WTC11 (cell line): ENCODE measurements around the gene ALK. TPM values are rescaled to one million over a fixed set of nuclear protein-coding genes. Genes with fewer than 3 reads are reported as not detected.
A peak's percentile ranks its signal among the peaks of the same experiment; 100 is the strongest.

ENCODE experiments used
- ATAC-seq: fragments of 200-7000 bp; cut with Tn5 transposase; 2 replicates; pipeline ENCODE4 v1.10.0; 2021; ENCODE audit warnings: mild to moderate bottlenecking, moderate library complexity
- CTCF ChIA-PET: fragments of 300-600 bp; sonication (Branson Sonifier 250); formaldehyde crosslinking; loops from one replicate; lab custom pipeline; 2021; ENCODE audit warnings: antibody characterized with exemption; lab: Charles Lee
- POLR2A ChIA-PET: fragments of 350-600 bp; sonication (Branson Sonifier 250); formaldehyde crosslinking; loops from one replicate; lab custom pipeline; 2021; ENCODE audit warnings: antibody characterized with exemption; lab: Charles Lee
- DNase-seq: peaks from one replicate; pipeline ENCODE4 v3.0.0; 2021; ENCODE audit warnings: low spot score
- H3K27ac Mint-ChIP-seq: 2 replicates; pipeline ENCODE4 v1.8.0; 2021; ENCODE audit warnings: mixed read lengths
- H3K27me3 Mint-ChIP-seq: 2 replicates; pipeline ENCODE4 v1.8.0; 2021; ENCODE audit warnings: low read depth, mild to moderate bottlenecking, moderate library complexity, mixed read lengths
- H3K36me3 Mint-ChIP-seq: 2 replicates; pipeline ENCODE4 v1.8.0; 2021; ENCODE audit warnings: mixed read lengths
- H3K4me1 Mint-ChIP-seq: 2 replicates; pipeline ENCODE4 v1.8.0; 2022; ENCODE audit warnings: mixed read lengths
- H3K4me3 Mint-ChIP-seq: 2 replicates; pipeline ENCODE4 v1.8.0; 2021; ENCODE audit warnings: mild to moderate bottlenecking, moderate library complexity, mixed read lengths
- H3K9me3 Mint-ChIP-seq: 2 replicates; pipeline ENCODE4 v1.8.0; 2021; ENCODE audit warnings: mixed read lengths
- AFF4 ChIP-seq: sonication (generic); formaldehyde crosslinking; IDR thresholded peaks from 2 replicates; pipeline ENCODE4 v1.8.1; 2023; ENCODE audit warnings: mild to moderate bottlenecking, missing genetic modification reagents, borderline replicate concordance
- ATF6 ChIP-seq: sonication (generic); formaldehyde crosslinking; IDR thresholded peaks from 2 replicates; pipeline ENCODE4 v1.8.1; 2023; ENCODE audit warnings: mild to moderate bottlenecking, missing genetic modification reagents
- ELF4 ChIP-seq: sonication (generic); formaldehyde crosslinking; IDR thresholded peaks from 2 replicates; pipeline ENCODE4 v1.8.1; 2022; ENCODE audit warnings: low read depth, mild to moderate bottlenecking, moderate library complexity, missing genetic modification reagents
- FOXK1 ChIP-seq: sonication (generic); formaldehyde crosslinking; IDR thresholded peaks from 2 replicates; pipeline ENCODE4 v1.8.0; 2022; ENCODE audit warnings: mild to moderate bottlenecking, moderate library complexity, missing genetic modification reagents
- FOXP1 ChIP-seq: sonication (generic); formaldehyde crosslinking; IDR thresholded peaks from 2 replicates; pipeline ENCODE4 v1.8.0; 2022; ENCODE audit warnings: missing genetic modification reagents, mild to moderate bottlenecking, moderate library complexity, borderline replicate concordance
- GRHL2 ChIP-seq: fragments of 250-450 bp; sonication (Bioruptor Pico); IDR thresholded peaks from 2 replicates; pipeline ENCODE4 v1.8.0; 2022; ENCODE audit warnings: mild to moderate bottlenecking, moderate library complexity; ENCODE audit not compliant: insufficient replicate concordance, severe bottlenecking
- HMGA2 ChIP-seq: fragments of 250-450 bp; sonication (Bioruptor Pico); IDR thresholded peaks from 2 replicates; pipeline ENCODE4 v1.4.0; 2021; ENCODE audit warnings: mild to moderate bottlenecking, moderate library complexity
- IRF2 ChIP-seq: sonication (generic); formaldehyde crosslinking; IDR thresholded peaks from 2 replicates; pipeline ENCODE4 v1.8.0; 2022; ENCODE audit warnings: low read depth, missing genetic modification reagents, borderline replicate concordance
- KAT7 ChIP-seq: sonication (generic); formaldehyde crosslinking; IDR thresholded peaks from 2 replicates; pipeline ENCODE4 v1.8.1; 2023; ENCODE audit warnings: missing genetic modification reagents, mild to moderate bottlenecking, borderline replicate concordance
- MAX ChIP-seq: sonication (generic); formaldehyde crosslinking; IDR thresholded peaks from 2 replicates; pipeline ENCODE4 v1.8.0; 2022; ENCODE audit warnings: mild to moderate bottlenecking, missing genetic modification reagents
- MLX ChIP-seq: sonication (generic); formaldehyde crosslinking; IDR thresholded peaks from 2 replicates; pipeline ENCODE4 v1.8.1; 2023; ENCODE audit warnings: mild to moderate bottlenecking, missing genetic modification reagents, moderate library complexity
- OVOL2 ChIP-seq: fragments of 250-450 bp; sonication (Bioruptor Pico); IDR thresholded peaks from 2 replicates; pipeline ENCODE4 v1.9.0; 2021; ENCODE audit warnings: mild to moderate bottlenecking, borderline replicate concordance
- SMAD4 ChIP-seq: sonication (generic); formaldehyde crosslinking; IDR thresholded peaks from 2 replicates; pipeline ENCODE4 v1.8.0; 2022; ENCODE audit warnings: mild to moderate bottlenecking, missing genetic modification reagents
- SP1 ChIP-seq: sonication (generic); formaldehyde crosslinking; conservative IDR thresholded peaks from 2 replicates; pipeline ENCODE4 v1.8.1; 2022; ENCODE audit warnings: missing genetic modification reagents
- TEAD1 ChIP-seq: sonication (generic); formaldehyde crosslinking; IDR thresholded peaks from 2 replicates; pipeline ENCODE4 v1.8.0; 2022; ENCODE audit warnings: mild to moderate bottlenecking, missing genetic modification reagents
- TP53 ChIP-seq: sonication (generic); formaldehyde crosslinking; IDR thresholded peaks from 2 replicates; pipeline ENCODE4 v1.8.1; 2023; ENCODE audit warnings: mild to moderate bottlenecking, missing genetic modification reagents
- ZNF232 ChIP-seq: sonication (generic); formaldehyde crosslinking; IDR thresholded peaks from 2 replicates; pipeline ENCODE4 v1.8.0; 2022; ENCODE audit warnings: mild to moderate bottlenecking, missing genetic modification reagents
- total RNA-seq: library from RNA; stranded (reverse); gene quantifications from 3 replicates; pipeline ENCODE4 v1.2.3, GENCODE V29; 2021
- TF ChIP-seq, protein P1 (sequence below): fragments of 250-450 bp; sonication (Bioruptor Pico); IDR thresholded peaks from 2 replicates; pipeline ENCODE4 v1.9.0; 2021; ENCODE audit warnings: mild to moderate bottlenecking
- TF ChIP-seq, protein P2 (sequence below): sonication (generic); formaldehyde crosslinking; conservative IDR thresholded peaks from 2 replicates; pipeline ENCODE4 v1.8.1; 2022; ENCODE audit warnings: mild to moderate bottlenecking, missing genetic modification reagents
- TF ChIP-seq, protein P3 (sequence below): sonication (generic); formaldehyde crosslinking; IDR thresholded peaks from 2 replicates; pipeline ENCODE4 v1.8.0; 2022; ENCODE audit warnings: mild to moderate bottlenecking, missing genetic modification reagents
- TF ChIP-seq, protein P4 (sequence below): sonication (generic); formaldehyde crosslinking; IDR thresholded peaks from 2 replicates; pipeline ENCODE4 v1.8.0; 2023; ENCODE audit warnings: missing genetic modification reagents
- TF ChIP-seq, protein P5 (sequence below): sonication (generic); formaldehyde crosslinking; IDR thresholded peaks from 2 replicates; pipeline ENCODE4 v1.8.0; 2022; ENCODE audit warnings: mild to moderate bottlenecking, missing genetic modification reagents

The ALK gene
- total RNA-seq, 1 experiment from 2014 or later: not detected

DNA sequence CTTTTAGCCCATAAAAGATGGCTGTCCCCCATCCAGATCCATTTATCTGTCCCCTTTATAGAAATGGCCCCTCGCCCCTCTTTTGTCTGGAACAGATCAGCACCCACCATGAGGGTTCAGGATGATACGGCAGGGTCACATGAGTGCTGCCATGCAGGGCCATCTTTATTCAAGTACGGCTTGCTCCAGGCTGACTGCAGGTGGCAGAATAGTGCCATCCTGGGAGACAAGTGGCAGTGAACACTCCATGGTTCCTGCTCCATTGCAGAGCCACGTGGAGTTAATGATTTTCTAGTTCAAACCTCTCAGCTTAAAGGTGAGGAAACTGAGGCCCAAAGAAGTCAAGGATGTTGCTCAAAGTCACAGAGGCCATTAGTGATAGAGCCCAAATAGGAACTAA, 625.5 kb downstream of the ALK start (continued):
- TF ChIP-seq, protein P1, sequence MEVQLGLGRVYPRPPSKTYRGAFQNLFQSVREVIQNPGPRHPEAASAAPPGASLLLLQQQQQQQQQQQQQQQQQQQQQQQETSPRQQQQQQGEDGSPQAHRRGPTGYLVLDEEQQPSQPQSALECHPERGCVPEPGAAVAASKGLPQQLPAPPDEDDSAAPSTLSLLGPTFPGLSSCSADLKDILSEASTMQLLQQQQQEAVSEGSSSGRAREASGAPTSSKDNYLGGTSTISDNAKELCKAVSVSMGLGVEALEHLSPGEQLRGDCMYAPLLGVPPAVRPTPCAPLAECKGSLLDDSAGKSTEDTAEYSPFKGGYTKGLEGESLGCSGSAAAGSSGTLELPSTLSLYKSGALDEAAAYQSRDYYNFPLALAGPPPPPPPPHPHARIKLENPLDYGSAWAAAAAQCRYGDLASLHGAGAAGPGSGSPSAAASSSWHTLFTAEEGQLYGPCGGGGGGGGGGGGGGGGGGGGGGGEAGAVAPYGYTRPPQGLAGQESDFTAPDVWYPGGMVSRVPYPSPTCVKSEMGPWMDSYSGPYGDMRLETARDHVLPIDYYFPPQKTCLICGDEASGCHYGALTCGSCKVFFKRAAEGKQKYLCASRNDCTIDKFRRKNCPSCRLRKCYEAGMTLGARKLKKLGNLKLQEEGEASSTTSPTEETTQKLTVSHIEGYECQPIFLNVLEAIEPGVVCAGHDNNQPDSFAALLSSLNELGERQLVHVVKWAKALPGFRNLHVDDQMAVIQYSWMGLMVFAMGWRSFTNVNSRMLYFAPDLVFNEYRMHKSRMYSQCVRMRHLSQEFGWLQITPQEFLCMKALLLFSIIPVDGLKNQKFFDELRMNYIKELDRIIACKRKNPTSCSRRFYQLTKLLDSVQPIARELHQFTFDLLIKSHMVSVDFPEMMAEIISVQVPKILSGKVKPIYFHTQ (CRISPR knock-in tag): no peak
- TF ChIP-seq ELF4: no peak
- TF ChIP-seq ATF6 (CRISPR knock-in tag): no peak
- TF ChIP-seq, protein P2, sequence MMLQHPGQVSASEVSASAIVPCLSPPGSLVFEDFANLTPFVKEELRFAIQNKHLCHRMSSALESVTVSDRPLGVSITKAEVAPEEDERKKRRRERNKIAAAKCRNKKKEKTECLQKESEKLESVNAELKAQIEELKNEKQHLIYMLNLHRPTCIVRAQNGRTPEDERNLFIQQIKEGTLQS: no peak
- TF ChIP-seq KAT7 (CRISPR knock-in tag): no peak
- TF ChIP-seq, protein P3, sequence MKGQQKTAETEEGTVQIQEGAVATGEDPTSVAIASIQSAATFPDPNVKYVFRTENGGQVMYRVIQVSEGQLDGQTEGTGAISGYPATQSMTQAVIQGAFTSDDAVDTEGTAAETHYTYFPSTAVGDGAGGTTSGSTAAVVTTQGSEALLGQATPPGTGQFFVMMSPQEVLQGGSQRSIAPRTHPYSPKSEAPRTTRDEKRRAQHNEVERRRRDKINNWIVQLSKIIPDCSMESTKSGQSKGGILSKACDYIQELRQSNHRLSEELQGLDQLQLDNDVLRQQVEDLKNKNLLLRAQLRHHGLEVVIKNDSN: no peak
- TF ChIP-seq, protein P4, sequence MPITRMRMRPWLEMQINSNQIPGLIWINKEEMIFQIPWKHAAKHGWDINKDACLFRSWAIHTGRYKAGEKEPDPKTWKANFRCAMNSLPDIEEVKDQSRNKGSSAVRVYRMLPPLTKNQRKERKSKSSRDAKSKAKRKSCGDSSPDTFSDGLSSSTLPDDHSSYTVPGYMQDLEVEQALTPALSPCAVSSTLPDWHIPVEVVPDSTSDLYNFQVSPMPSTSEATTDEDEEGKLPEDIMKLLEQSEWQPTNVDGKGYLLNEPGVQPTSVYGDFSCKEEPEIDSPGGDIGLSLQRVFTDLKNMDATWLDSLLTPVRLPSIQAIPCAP: no peak
- TF ChIP-seq SP1 (CRISPR knock-in tag): no peak
- TF ChIP-seq TEAD1: no peak
- TF ChIP-seq GRHL2 (CRISPR knock-in tag): no peak

DNA sequence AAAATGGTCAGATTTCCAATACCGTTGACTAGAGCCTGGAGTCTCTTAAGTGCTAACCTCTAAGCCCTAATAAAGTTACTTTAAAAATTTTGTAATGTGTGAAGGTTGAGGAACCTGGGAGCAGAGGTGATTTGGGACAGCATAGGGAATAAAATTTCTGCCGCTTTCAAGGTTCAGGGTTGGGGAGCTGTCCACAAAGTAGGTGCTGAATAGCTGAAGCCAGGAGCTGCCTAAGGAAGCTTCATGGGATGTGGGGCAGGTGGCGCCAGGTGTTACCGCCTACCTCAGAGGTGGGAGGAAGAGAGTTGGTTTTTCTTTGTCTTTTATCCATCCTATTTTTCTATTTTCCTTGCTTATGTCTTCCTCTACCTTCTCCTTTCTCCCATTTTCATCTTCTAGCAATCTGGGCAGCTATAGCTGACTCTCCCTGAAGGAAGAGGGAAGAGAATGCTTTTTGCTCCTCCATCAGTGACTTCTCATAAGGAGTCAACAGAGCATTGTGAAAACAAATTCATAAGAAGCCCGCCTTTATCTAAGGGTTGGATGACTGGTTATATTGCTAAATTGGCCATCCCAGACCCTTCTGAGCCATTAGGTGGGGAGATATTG, 627.5 kb downstream of the ALK start:
- ATAC-seq: peak; percentile 63
- DNase-seq: peak; percentile 83
- Mint-ChIP-seq H3K27ac (no peak overlapping the region), H3K36me3 (no peaks in the 10 kb centered on the region), H3K9me3 (no peaks in the 10 kb centered on the region), H3K27me3 (no peaks in the 10 kb centered on the region; the same call in 1 of the 2 replicates), H3K4me3 (no peak overlapping the region), H3K4me1 (peaks cover 23% of the 10 kb centered on the region)
- ChIA-PET CTCF (interaction anchor here (0.8 to 3.2 kb wide), 5 partner anchors 15 to 785 kb away, joined by 3 to 25 read pairs (median 4); no protein-coding TSS in a partner anchor), POLR2A (no interaction called here)
- TF ChIP-seq FOXP1 (no peak), IRF2 (CRISPR knock-in tag) (0 out of 2 replicates have a peak, but pooled peaks have one; percentile 31), OVOL2 (CRISPR knock-in tag) (no peak), ZNF232 (CRISPR knock-in tag) (0 out of 2 replicates have a peak, but pooled peaks have one; percentile 56), AFF4 (CRISPR knock-in tag) (no peak), SMAD4 (peak; percentile 41; the same call in 1 of the 2 replicates), MAX (peak; percentile 23; the same call in 1 of the 2 replicates), MLX (no peak), FOXK1 (peak; percentile 17; the same call in 1 of the 2 replicates), HMGA2 (no peak), TP53 (CRISPR knock-in tag) (0 out of 2 replicates have a peak, but pooled peaks have one; percentile 64)
- TF ChIP-seq, protein P5, sequence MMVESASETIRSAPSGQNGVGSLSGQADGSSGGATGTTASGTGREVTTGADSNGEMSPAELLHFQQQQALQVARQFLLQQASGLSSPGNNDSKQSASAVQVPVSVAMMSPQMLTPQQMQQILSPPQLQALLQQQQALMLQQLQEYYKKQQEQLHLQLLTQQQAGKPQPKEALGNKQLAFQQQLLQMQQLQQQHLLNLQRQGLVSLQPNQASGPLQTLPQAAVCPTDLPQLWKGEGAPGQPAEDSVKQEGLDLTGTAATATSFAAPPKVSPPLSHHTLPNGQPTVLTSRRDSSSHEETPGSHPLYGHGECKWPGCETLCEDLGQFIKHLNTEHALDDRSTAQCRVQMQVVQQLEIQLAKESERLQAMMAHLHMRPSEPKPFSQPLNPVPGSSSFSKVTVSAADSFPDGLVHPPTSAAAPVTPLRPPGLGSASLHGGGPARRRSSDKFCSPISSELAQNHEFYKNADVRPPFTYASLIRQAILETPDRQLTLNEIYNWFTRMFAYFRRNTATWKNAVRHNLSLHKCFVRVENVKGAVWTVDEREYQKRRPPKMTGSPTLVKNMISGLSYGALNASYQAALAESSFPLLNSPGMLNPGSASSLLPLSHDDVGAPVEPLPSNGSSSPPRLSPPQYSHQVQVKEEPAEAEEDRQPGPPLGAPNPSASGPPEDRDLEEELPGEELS (CRISPR knock-in tag): peak; percentile 47; the same call in 1 of the 2 replicates
